HepG2 (cell line): ENCODE measurements around the gene DEPDC5.

Source experiments
- CBFB ChIP-seq: sonication (generic); formaldehyde crosslinking; IDR thresholded peaks from 2 replicates; pipeline ENCODE4 v1.4.0; 2020; ENCODE audit warnings: missing genetic modification reagents
- CTCF ChIP-seq: sonication (generic); formaldehyde crosslinking; IDR thresholded peaks from 2 replicates; pipeline ENCODE4 v1.5.0; 2020; ENCODE audit warnings: mild to moderate bottlenecking, missing genetic modification reagents, moderate library complexity
- HNRNPH1 ChIP-seq: fragments of 200-400 bp; formaldehyde crosslinking; optimal IDR thresholded peaks from 2 replicates; pipeline ENCODE3; 2017; ENCODE audit warnings: mild to moderate bottlenecking, low read depth, low read length
- JUND ChIP-seq: sonication (generic); formaldehyde crosslinking; IDR thresholded peaks from 2 replicates; pipeline ENCODE4 v1.8.0; 2022; ENCODE audit warnings: mild to moderate bottlenecking, missing genetic modification reagents
- MTERF4 ChIP-seq: sonication (generic); formaldehyde crosslinking; IDR thresholded peaks from 2 replicates; pipeline ENCODE4 v1.8.0; 2023; ENCODE audit warnings: mild to moderate bottlenecking, missing genetic modification reagents
- POLR2A ChIP-seq, 2 experiments: IDR thresholded peaks; 2 replicates each; pipeline ENCODE4 v1.6.1; 2011; ENCODE audit warnings: low read depth in 2 of 2, low read length in 2 of 2, mild to moderate bottlenecking in 1 of 2, moderate library complexity in 1 of 2; ENCODE audit not compliant: insufficient read depth in 1 of 2
- RXRA ChIP-seq: sonication (generic); formaldehyde crosslinking; IDR thresholded peaks from 2 replicates; pipeline ENCODE4 v1.5.1; 2020; ENCODE audit warnings: missing genetic modification reagents
- SIX1 ChIP-seq: sonication (generic); formaldehyde crosslinking; IDR thresholded peaks from 2 replicates; pipeline ENCODE4 v1.4.0; 2020; ENCODE audit warnings: missing genetic modification reagents, borderline replicate concordance
- ZNF160 ChIP-seq: sonication (generic); formaldehyde crosslinking; IDR thresholded peaks from 2 replicates; pipeline ENCODE4 v1.8.0; 2022; ENCODE audit warnings: mild to moderate bottlenecking, inconsistent platforms, missing genetic modification reagents
- ZNF256 ChIP-seq: sonication (generic); formaldehyde crosslinking; conservative IDR thresholded peaks from 2 replicates; pipeline ENCODE4 v1.4.0; 2020; ENCODE audit warnings: missing genetic modification reagents
- ZNF558 ChIP-seq: sonication (generic); formaldehyde crosslinking; IDR thresholded peaks from 2 replicates; pipeline ENCODE4 v1.9.0; 2022; ENCODE audit warnings: mild to moderate bottlenecking, missing genetic modification reagents, borderline replicate concordance
- ZNF569 ChIP-seq: sonication (generic); formaldehyde crosslinking; IDR thresholded peaks from 2 replicates; pipeline ENCODE4 v1.5.0; 2020; ENCODE audit warnings: mild to moderate bottlenecking, missing genetic modification reagents, moderate library complexity, borderline replicate concordance
- ZNF768 ChIP-seq: sonication (generic); formaldehyde crosslinking; IDR thresholded peaks from 2 replicates; pipeline ENCODE4 v1.4.0; 2020; ENCODE audit warnings: missing genetic modification reagents
- ZNF800 ChIP-seq: sonication (generic); formaldehyde crosslinking; IDR thresholded peaks from 2 replicates; pipeline ENCODE4 v1.4.0; 2020; ENCODE audit warnings: missing genetic modification reagents

GRCh38 chr22:31733580-31734079 is 20.2 kb upstream of the DEPDC5 start:
- TF ChIP-seq POLR2A (IDR thresholded peaks at IDR 0.05; ENCODE audit: insufficient read depth in 1 of 2, low read depth in 2 of 2, low read length in 2 of 2): no peak
- TF ChIP-seq CTCF (CRISPR knock-in tag): no peak
- no peak for TF ChIP-seq ZNF256 (CRISPR knock-in tag)
- TF ChIP-seq ZNF569: no peak
- no peak for TF ChIP-seq RXRA (CRISPR knock-in tag)
- no peak for TF ChIP-seq ZNF160
- no peak for TF ChIP-seq JUND (CRISPR knock-in tag)
- TF ChIP-seq MTERF4: no peak
- TF ChIP-seq ZNF800 (CRISPR knock-in tag): no peak
- TF ChIP-seq ZNF558 (CRISPR knock-in tag): no peak
- no peak for TF ChIP-seq HNRNPH1
- no peak for TF ChIP-seq ZNF768 (CRISPR knock-in tag)
- TF ChIP-seq CBFB (CRISPR knock-in tag): no peak
- no peak for TF ChIP-seq SIX1 (CRISPR knock-in tag)
